Esophagus muscularis mucosa (tissue), 4 donors: ENCODE data around the gene NREP.

Source experiments
- EP300 ChIP-seq: sonication (generic); formaldehyde crosslinking; IDR thresholded peaks from one replicate; pipeline ENCODE4 v1.6.1; 2017; ENCODE audit warnings: antibody characterized with exemption
- POLR2A ChIP-seq: fragments of 450-650 bp; IDR thresholded peaks from one replicate; pipeline ENCODE4 v1.6.1; 2017; ENCODE audit warnings: antibody characterized with exemption, moderate library complexity, mild to moderate bottlenecking, low read depth
- POLR2AphosphoS5 ChIP-seq, 2 donors: sonication (generic); formaldehyde crosslinking; IDR thresholded peaks; one replicate each; pipeline ENCODE4 v1.6.1; 2017; ENCODE audit warnings: antibody characterized with exemption in 2 of 2
- TF ChIP-seq, protein P1 (sequence below), 3 experiments: fragments of 200-600 bp in 2 of 3; fragments of 450-650 bp in 1 of 3; sonication (generic) in 2 of 3; IDR thresholded peaks; one replicate each; pipeline ENCODE4 v1.5.1; 2017 to 2019; ENCODE audit warnings: antibody characterized with exemption in 3 of 3, mild to moderate bottlenecking in 2 of 3, moderate library complexity in 1 of 3

DNA sequence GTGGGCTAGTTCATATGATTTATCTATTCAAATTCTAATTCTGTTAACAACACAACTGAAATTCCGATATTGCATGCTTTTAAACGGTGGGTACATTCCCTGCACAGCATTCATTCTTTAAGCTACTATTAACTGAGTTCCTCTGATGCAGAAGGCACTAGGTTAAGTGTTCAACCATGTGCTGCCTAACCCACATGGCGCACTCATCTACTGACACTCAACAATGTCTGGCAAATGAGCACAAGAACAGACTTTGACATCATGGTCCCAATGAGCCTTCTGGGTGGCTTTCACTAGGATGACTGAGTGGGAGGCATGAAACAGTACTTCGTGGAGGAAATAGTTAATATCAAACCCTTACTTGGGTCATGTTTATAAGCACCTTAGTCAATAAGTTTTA is 10.2 kb downstream of the NREP start:
- TF ChIP-seq EP300 (no peak), POLR2AphosphoS5 (IDR thresholded peaks at IDR 0.05) (no peak), POLR2A (no peak)
- TF ChIP-seq, protein P1, sequence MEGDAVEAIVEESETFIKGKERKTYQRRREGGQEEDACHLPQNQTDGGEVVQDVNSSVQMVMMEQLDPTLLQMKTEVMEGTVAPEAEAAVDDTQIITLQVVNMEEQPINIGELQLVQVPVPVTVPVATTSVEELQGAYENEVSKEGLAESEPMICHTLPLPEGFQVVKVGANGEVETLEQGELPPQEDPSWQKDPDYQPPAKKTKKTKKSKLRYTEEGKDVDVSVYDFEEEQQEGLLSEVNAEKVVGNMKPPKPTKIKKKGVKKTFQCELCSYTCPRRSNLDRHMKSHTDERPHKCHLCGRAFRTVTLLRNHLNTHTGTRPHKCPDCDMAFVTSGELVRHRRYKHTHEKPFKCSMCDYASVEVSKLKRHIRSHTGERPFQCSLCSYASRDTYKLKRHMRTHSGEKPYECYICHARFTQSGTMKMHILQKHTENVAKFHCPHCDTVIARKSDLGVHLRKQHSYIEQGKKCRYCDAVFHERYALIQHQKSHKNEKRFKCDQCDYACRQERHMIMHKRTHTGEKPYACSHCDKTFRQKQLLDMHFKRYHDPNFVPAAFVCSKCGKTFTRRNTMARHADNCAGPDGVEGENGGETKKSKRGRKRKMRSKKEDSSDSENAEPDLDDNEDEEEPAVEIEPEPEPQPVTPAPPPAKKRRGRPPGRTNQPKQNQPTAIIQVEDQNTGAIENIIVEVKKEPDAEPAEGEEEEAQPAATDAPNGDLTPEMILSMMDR (IDR thresholded peaks at IDR 0.05) = no peak
